ENCODE data around the gene MAFG.

- TF ChIP-seq ZBTB20 (tag by site-specific recombination; IDR thresholded peaks at IDR 0.05) (no peak), ZNF626 (tag by site-specific recombination; IDR thresholded peaks at IDR 0.05) (no peak)
Observed at GRCh38 chr17:81891303-81891552, 36.3 kb downstream of the MAFG start.
